Stomach (tissue), 4 donors: ENCODE measurements around the gene KLK13.

Experiments
- CTCF ChIP-seq, 7 experiments: fragments of 450-650 bp in 4 of 7; fragments of 200-600 bp in 3 of 7; sonication (generic) in 3 of 7; IDR thresholded peaks; one replicate each; pipeline ENCODE4 v1.5.1; 2016 to 2019; ENCODE audit warnings: antibody characterized with exemption in 7 of 7, control low read depth in 2 of 7, mild to moderate bottlenecking in 1 of 7
- EP300 ChIP-seq: sonication (generic); formaldehyde crosslinking; IDR thresholded peaks from one replicate; pipeline ENCODE4 v1.6.1; 2017; ENCODE audit warnings: antibody characterized with exemption

- TF ChIP-seq EP300: no peak
- TF ChIP-seq CTCF (IDR thresholded peaks at IDR 0.05): no peak
Observed at GRCh38 chr19:51022526-51022925, 42.4 kb downstream of the KLK13 start.
